Esophagus (tissue), 2 donors: Measurements from ENCODE around the gene TRAF7. TPM values are rescaled to one million over a fixed set of nuclear protein-coding genes. Genes with fewer than 3 reads are reported as not detected.
"Not testable (repeated sequence)": the region's sequence is repeated elsewhere in the genome, so short reads cannot be mapped to it uniquely, and the experiment has no call there.

Experiments
- H3K27ac ChIP-seq, 2 donors: one replicate each; pipeline ENCODE4 v1.5.1; 2013; ENCODE audit warnings: low read depth in 2 of 2, mild to moderate bottlenecking in 2 of 2, inconsistent platforms in 1 of 2, low read length in 1 of 2, moderate library complexity in 1 of 2
- H3K27me3 ChIP-seq, 2 donors: one replicate each; pipeline ENCODE4 v1.6.1; 2013; ENCODE audit warnings: low read length in 2 of 2, control low read depth in 1 of 2, mild to moderate bottlenecking in 1 of 2; ENCODE audit not compliant: insufficient read depth in 2 of 2, control insufficient read depth in 1 of 2
- H3K36me3 ChIP-seq, 2 donors: one replicate each; pipeline ENCODE4 v1.6.1; 2013; ENCODE audit warnings: low read length in 1 of 2; ENCODE audit not compliant: control insufficient read depth in 2 of 2, insufficient read depth in 2 of 2
- H3K4me1 ChIP-seq, 2 donors: one replicate each; pipeline ENCODE4 v1.6.1; 2013; ENCODE audit warnings: low read length in 1 of 2; ENCODE audit not compliant: control insufficient read depth in 2 of 2, insufficient read depth in 2 of 2
- H3K4me3 ChIP-seq, 2 donors: one replicate each; pipeline ENCODE4 v1.5.1; 2013; ENCODE audit warnings: low read length in 2 of 2, mild to moderate bottlenecking in 2 of 2, low read depth in 1 of 2, moderate library complexity in 1 of 2
- H3K9me3 ChIP-seq, 2 donors: one replicate each; pipeline ENCODE4 v1.6.1; 2013; ENCODE audit warnings: mild to moderate bottlenecking in 2 of 2, low read depth in 1 of 2, low read length in 1 of 2, moderate library complexity in 1 of 2; ENCODE audit not compliant: control insufficient read depth in 2 of 2, insufficient read depth in 1 of 2
- WGBS, 2 donors: extraction: QIAGEN DNeasy Blood & Tissue Kit; methylation state at CpG; one replicate each; pipeline ENCODE4 v1.1.7; 2013; 5-methylcytosine and 5-hydroxymethylcytosine counted together
- polyA plus RNA-seq, 2 donors: library from polyadenylated mRNA; stranded (reverse); fragments of 200-250 nt; gene quantifications; one replicate each; pipeline ENCODE4 v1.2.3, GENCODE V29; 2013
- donor health status: healthy with polysubstance abuse.
- donor health status: Bipolar disorder and iron deficiency.

The TRAF7 gene
- polyA plus RNA-seq, 2 donors: 40.1 to 41.5 TPM

- 3% methylated on average over 46 to 49 of the region's 49 CpGs for WGBS, 2 donors
- Histone ChIP-seq H3K4me3 (peak overlapping the region in 1 of 2 donors; percentile 35), H3K4me1 (peaks cover 2 to 7% of the 10 kb centered on the region in 2 donors), H3K36me3 (no peaks in the 10 kb centered on the region), H3K9me3 (peaks cover 0 to 2% of the 10 kb centered on the region in 2 donors), H3K27ac (no peak overlapping the region), H3K27me3 (peaks cover 0 to 6% of the 10 kb centered on the region in 2 donors)
Measured at GRCh38 chr16:2195322-2196161, 40.0 kb downstream of the TRAF7 start.

DNA sequence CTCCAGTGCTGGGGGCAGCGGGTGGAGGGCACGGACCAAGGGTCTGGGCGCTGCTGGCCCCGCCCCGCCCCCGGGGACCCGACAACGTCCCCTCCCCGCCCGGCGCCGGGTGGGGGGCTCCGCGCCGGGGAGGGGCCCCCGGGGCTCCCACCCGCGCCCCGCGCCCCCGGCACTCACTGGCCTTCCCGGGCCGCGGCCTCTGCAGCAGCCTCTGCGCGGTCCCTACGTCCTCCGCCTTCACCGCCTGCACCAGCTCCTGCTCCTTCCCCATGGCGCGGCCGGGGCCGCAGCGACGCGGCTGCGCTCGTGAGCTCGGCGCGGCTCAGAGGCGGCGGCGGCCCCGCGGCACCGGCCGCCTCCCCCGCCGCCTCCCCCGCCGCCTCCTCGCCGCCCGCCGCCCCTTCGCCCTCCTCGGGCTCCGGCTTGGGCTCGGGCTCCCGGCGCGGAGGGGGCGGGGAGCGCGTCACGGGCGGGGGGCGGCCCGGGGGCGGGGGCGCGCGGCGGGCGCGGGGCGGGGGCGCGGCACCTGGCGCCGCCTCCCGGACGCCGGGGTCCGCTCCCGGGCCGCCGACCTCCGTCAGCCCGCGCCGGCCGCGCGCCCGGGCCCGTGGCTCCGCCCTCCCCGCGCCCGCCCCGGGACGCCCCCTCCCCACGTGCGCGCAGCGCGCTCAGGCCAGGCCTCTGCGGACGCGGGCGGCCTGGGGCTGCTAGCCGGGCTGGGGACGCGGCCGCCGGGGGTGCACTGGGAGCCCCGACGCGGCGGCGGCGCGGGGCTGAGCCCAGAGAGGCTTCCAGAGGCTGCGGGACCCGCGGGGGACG is 40.8 kb downstream of the TRAF7 start, which contains the start of gene CASKIN1:
Gene CASKIN1 (minus strand): TSS at position 444 of the 819 bp plus-strand sequence. CDS start 173 bp downstream, at position 271.
- peaks cover 0 to 2% of the 10 kb centered on the region in 2 donors for H3K9me3 ChIP-seq
- no peak within 1 kb of the TSS for H3K27ac ChIP-seq
- no peaks in the 10 kb centered on the region for H3K36me3 ChIP-seq
- peaks cover 2 to 7% of the 10 kb centered on the region in 2 donors for H3K4me1 ChIP-seq
- 1 to 4% methylated on average over 9 to 129 of the region's 129 CpGs for WGBS, 2 donors
- H3K27me3 ChIP-seq: peaks cover 0 to 6% of the 10 kb centered on the region in 2 donors
- peak within 1 kb of the TSS; percentile 25 to 35 for H3K4me3 ChIP-seq

GRCh38 chr16:2196981-2197511 is 41.5 kb downstream of the TRAF7 start:
- Histone ChIP-seq H3K27ac (no peak overlapping the region), H3K4me1 (peaks cover 2 to 7% of the 10 kb centered on the region in 2 donors), H3K9me3 (peaks cover 0 to 2% of the 10 kb centered on the region in 2 donors), H3K27me3 (peaks cover 0 to 6% of the 10 kb centered on the region in 2 donors), H3K4me3 (peak overlapping the region in 1 of 2 donors; percentile 35), H3K36me3 (no peaks in the 10 kb centered on the region)
- WGBS, 2 donors: 34 to 44% methylated on average over 24 to 32 of the region's 32 CpGs

- Histone ChIP-seq H3K27me3 (peaks cover 0 to 6% of the 10 kb centered on the region in 2 donors), H3K9me3 (peaks cover 0 to 2% of the 10 kb centered on the region in 2 donors), H3K4me1 (peaks cover 2 to 7% of the 10 kb centered on the region in 2 donors), H3K4me3 (no peak overlapping the region), H3K36me3 (no peaks in the 10 kb centered on the region), H3K27ac (no peak overlapping the region)
- 85 to 90% methylated on average over 6 of the region's 6 CpGs for WGBS, 2 donors
Measured at GRCh38 chr16:2197765-2198164, 42.2 kb downstream of the TRAF7 start.

- 63 to 66% methylated on average over 4 of the region's 4 CpGs for WGBS, 2 donors
- Histone ChIP-seq H3K27ac (no peak overlapping the region), H3K36me3 (no peaks in the 10 kb centered on the region), H3K4me1 (peaks cover 2 to 7% of the 10 kb centered on the region in 2 donors), H3K27me3 (peaks cover 0 to 6% of the 10 kb centered on the region in 2 donors), H3K9me3 (peaks cover 0 to 2% of the 10 kb centered on the region in 2 donors), H3K4me3 (no peak overlapping the region)
Measured at GRCh38 chr16:2198283-2198682, 42.7 kb downstream of the TRAF7 start.

- H3K9me3 ChIP-seq: peaks cover 0 to 2% of the 10 kb centered on the region in 2 donors
- H3K4me1 ChIP-seq: peaks cover 2 to 7% of the 10 kb centered on the region in 2 donors
- 78 to 85% methylated on average over 5 of the region's 5 CpGs for WGBS, 2 donors
- peaks cover 0 to 6% of the 10 kb centered on the region in 2 donors for H3K27me3 ChIP-seq
- H3K4me3 ChIP-seq: no peak overlapping the region
- no peaks in the 10 kb centered on the region for H3K36me3 ChIP-seq
- no peak overlapping the region for H3K27ac ChIP-seq
Measured at GRCh38 chr16:2199095-2199494, 43.5 kb downstream of the TRAF7 start.

GRCh38 chr16:2199621-2200139 is 44.1 kb downstream of the TRAF7 start:
- H3K36me3 ChIP-seq: no peaks in the 10 kb centered on the region
- H3K27ac ChIP-seq: no peak overlapping the region
- WGBS, 2 donors: 73 to 76% methylated on average over 14 of the region's 14 CpGs
- no peak overlapping the region for H3K4me3 ChIP-seq
- H3K9me3 ChIP-seq: peaks cover 0 to 2% of the 10 kb centered on the region in 2 donors
- H3K27me3 ChIP-seq: peaks cover 0 to 6% of the 10 kb centered on the region in 2 donors
- peaks cover 2 to 8% of the 10 kb centered on the region in 2 donors for H3K4me1 ChIP-seq

- no peak overlapping the region for H3K4me3 ChIP-seq
- peaks cover 2 to 8% of the 10 kb centered on the region in 2 donors for H3K4me1 ChIP-seq
- no peaks in the 10 kb centered on the region for H3K36me3 ChIP-seq
- H3K27me3 ChIP-seq: peaks cover 0 to 6% of the 10 kb centered on the region in 2 donors
- H3K9me3 ChIP-seq: no peaks in the 10 kb centered on the region
- 84 to 92% methylated on average over 6 of the region's 6 CpGs for WGBS, 2 donors
- H3K27ac ChIP-seq: no peak overlapping the region
Measured at GRCh38 chr16:2200313-2200712, 44.7 kb downstream of the TRAF7 start.

- H3K4me1 ChIP-seq: peaks cover 7 to 11% of the 10 kb centered on the region in 2 donors
- H3K4me3 ChIP-seq, H3K9me3 ChIP-seq, H3K27me3 ChIP-seq, H3K36me3 ChIP-seq, H3K27ac ChIP-seq: not testable (repeated sequence)
- 95% methylated on average over 8 of the region's 8 CpGs for WGBS, 2 donors
Measured at GRCh38 chr16:2203119-2203688, 47.6 kb downstream of the TRAF7 start.
